ENCODE data around the gene SLC39A11.

The SLC39A11 gene

DNA sequence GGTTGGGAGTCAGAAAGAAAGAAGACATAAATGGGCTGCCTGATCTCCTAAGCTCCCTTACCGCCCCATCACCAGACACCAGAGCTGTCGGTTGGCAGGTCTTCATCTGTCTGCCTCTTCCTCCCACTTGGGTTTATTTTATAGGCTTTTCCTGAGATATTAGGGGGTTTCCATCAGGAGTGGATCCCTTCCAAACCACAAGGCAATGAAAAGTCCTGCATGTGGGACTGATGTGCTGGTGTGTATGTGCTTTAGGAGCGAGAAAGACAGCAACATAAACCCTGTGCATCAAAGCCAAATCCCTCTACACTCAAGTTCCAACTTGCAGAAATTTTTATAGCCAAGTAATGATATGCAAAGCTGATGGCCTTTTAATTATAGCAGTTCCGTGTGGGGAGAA is 389.5 kb downstream of the SLC39A11 start:
- DNase-seq, result no peak

DNA sequence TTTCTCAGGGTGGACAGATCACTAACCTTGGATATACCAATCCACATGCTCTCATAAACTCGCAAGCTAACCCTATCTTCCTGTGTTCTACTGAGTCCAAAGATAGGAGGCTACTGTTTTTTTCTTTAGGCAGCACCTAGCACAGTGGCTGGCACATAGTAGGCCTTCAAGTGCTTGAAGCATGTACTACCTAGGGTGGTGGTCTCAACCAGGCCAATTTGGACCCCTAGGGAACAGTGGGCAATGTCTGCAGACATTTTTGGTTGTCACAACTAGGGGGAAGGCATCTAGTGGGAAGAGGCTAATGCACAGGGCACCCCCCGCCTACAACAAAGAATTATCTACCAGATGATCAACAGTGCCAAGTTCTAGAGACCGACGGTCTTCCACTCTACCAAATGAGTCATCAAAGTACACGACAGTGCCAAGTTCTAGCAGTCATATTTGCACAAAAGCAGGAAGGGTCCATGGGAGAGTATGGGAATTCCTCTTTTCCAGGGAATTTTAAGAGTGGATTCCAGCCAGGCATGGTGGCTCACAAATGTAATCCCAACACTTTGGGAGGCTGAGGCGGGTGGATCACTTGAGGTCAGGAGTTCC is 390.3 kb downstream of the SLC39A11 start:
- DNase-seq, result no peak

DNA sequence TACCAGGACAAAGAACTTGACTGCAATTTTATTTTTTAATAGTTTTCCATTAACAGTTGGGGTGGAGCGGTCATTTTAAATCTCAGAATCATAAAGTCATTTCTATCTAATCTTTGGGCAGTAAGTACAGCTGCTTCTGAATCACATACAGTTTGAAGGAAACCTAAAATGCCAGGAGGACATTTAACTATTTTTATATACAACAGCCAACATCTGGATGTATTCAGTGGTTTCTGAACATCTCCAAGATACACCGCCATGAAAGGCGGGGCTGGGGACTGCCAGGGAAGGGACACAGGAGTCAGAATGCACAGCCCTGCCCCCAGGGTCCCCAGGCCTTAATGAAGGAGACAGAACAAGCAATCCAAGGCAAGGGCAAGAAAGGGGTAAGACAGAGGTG is 392.3 kb downstream of the SLC39A11 start:
- DNase-seq, result no peak

DNA sequence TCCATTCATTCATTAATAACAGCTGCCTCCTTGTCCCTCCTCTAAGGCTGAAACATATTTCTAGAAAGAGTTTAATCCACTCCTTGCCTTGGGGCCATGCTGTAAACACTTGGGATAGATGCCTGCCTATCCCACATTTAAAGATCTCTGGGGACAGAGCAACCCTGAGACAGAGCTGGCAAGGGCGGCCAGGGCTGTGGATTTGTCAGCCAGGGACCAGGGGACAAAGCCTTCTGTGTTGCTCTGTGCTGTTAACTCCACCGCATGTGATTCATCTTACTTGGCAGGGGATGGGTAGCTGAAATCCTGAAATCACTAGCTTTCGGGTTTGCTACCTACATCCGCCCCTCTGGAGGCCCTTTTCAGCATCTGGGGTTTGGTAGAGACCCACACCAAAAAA is 392.9 kb downstream of the SLC39A11 start:
- DNase-seq, result no peak

DNA sequence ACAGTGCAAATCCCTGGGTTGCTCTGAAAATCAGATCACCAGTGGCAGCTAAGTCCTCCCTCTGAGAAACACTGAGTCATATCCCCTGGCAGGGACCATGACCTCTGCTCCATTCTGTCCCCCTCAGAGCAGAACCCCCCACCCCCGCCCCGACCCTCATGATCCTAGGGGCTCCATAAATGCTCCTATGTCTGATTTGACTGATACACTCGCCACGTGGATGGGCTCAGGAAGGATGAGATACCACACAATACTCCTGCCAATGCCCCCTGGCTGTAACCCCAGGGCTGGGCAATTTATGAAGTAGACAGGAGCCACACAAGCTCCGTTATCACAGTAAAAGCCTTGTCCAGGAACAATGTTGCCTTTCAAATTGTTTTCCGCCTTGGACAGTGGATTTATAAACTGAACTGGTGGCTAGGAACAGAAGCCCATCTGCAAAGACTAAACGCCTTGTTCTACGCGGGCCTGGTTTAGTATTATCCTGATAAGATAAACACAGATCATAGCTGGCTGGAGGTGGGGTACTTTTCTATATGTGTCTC is 394.8 kb downstream of the SLC39A11 start:
- no peak for DNase-seq

DNA sequence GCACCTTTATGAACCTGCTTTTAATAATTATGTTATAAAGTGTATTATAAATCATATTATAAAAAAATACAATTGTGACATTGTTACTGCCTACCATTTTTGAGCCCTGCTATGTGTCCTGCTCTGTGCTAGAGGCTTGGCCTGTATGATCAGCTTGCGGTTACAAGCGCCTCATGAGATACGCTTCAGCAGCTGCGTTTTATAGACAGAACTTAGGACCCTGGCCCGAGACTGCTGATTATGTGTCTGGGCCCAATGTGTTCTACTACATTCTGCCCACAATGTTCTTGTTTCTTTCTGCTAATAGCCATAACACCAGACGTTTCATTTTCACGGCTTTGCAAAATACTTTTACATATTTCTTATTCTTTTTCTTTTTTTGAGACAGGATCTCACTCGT is 395.8 kb downstream of the SLC39A11 start:
- DNase-seq, result no peak

DNA sequence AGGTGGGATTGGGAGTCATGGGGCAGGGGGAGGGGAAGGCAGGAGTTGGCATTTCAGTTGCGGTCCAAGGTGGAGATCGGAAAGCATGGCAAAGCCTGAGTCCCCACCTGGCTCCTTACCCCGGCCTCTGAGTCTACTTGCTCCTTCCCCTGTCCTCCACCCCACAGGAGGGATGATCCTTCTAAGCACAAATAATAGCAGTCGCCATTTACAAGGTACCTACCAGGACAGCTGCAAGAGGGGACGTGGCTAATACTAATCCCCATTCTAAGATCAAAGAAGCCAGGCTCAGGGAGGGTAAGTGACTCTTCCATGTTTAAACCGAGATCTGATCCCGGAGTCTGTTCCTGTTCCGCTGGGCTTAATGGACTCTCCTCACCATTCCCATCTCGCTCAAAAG is 396.3 kb downstream of the SLC39A11 start:
- DNase-seq, result no peak

DNA sequence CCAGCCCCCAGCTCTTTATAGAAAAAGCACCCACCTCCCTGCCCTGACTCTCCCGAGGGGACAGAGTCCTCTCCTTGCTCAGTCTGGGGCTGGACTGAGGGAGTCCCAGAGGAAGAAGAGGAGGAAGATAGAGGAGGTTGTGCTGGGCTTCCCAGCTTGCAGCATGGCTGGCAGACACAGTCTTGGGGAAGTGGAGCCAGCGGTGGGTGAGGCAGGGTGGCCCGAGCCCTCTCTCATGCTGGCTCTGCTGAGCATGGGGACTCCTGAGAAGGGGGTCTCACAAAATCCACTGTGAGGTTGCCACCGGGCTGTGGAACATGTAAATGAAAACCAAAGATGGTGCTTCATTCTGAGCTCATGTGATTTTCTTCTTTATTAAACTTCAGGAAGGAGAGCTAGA is 398.5 kb downstream of the SLC39A11 start:
- DNase-seq, result no peak

DNA sequence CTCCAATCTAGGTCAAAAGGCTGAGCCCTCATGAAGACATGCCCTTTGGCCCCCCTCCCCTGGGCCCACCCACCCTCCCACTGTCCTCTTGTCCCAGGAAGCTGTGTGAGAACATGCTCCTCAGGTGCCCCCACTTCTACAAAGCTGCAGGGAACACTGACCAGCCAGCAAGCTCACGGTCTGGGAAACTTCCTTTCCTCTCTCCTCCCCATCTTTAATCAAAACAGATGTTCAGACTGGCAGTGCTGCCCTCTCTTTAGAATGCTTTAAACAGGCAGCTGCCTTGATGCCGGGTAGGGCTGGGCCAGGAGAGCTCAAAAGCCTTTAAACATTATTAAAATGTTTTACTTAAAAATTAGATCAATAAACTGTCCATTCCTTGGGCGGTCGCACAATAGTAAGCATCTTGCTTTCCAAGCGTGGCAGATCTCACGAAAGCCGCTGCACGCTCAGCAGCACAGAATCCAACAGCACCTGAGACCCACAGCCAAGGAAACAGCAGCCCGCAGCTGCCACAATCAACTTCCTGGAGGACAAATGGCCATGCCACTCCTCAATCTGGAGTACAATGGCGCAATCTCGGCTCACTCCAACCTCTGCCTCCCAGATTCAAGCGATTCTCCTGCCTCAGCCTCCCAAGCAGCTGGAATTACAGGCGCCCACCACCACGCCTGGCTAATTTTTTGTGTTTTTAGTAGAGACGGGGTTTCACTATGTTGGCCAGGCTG is 399.2 kb downstream of the SLC39A11 start:
- DNase-seq, result no peak

DNA sequence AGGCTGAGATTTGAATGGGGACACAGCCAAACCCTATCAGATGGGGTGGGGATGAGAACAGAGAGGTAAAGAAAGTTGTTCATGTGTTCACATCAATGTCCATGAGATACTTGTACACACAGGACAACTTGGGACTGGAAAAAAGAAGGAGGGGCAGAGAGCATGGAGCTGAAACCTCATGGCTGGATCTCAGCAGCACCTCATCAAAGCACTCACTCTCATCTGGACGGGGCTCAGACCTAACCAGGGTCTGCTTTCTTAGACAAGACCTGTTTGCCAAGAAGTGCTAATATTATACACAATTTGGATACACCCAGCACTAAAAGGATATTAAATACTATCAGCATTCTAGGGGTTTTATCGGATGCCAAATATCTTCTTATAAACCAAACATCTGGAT is 399.8 kb downstream of the SLC39A11 start:
- DNase-seq, result no peak

DNA sequence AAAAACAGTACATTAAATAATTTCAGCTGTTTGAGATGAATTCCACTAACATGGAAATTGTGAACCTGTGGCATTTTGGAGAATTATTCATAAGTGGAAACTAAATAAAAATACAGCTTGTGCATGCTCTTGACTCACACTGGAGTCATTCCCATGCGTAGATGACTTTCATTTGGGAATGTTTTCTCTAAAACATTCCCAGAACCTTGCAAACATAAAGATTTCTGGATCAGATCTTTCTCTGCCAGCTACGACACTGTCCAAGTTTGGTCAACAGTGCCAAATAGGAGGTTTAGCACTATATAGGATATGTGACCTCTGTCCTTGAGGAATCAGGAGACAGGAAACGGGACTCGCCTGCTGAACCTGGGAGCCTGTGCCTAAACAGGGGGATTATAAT is 400.9 kb downstream of the SLC39A11 start:
- DNase-seq, result no peak

DNA sequence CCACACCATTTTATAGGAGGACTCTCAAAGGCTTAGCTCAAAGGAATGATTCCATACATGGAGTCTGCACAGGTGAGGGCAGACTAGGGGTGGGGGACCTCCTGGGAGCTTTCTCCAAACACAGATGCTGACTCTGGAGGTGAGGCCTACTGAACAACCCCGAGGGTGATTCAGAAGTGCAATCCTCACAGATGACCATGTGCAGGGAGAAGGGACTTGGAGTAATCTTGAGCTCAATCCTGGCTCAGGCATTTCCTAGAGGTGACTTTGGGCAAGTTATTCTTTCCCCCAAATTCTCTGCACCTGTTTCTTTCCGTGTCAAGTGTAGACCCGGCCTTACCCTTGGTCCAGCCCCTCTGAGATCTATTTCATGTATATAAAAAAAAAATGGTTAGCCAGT is 401.5 kb downstream of the SLC39A11 start:
- DNase-seq, result no peak

DNA sequence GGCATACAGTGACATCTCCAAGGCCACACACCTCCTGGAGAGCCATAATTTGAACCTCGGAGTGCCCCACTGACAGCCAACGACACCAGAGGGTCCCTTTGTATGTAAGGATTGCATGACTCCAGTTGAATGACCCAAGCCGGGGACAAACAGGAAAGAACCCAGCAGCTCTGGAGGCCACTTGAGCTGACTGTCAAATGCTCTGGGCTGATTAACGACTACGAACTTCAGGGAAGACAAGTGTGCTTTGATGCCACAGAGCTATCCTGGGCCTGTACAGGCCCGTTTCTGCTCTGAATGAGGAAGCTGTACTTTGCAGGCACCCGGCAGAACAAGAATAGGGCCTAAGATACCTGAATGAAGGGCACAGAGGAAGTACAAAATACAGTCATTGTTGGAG is 404.6 kb downstream of the SLC39A11 start:
- DNase-seq, result no peak

DNA sequence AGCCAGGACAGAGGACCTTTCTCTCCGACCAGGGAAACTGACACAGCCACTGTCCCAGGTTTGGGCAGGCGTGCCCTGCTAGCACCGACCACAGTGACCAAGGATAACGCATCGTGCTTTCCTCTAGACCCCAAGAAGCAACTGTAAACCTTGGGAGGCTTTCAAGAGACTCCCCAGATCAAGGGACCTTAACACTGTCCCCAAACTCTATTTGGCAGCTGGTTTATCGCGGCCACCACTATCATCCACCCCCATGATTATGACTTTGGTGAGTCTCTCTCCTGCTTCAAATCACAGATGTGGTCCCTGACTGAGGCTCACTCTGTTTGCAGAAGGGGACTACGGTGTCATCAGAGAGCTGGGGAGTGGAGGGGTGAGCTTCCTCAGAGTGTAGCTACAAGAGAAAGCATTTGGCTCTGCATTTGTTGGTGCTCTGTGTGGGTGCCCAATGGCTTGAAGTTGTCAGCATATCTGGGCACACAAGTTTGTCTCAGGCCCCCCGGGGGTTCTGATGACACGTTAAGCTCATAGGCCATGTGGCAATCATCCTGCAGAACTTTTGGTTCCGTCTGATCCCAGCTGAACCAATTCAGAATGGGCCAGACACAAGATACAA is 408.0 kb downstream of the SLC39A11 start:
- DNase-seq, result no peak

DNA sequence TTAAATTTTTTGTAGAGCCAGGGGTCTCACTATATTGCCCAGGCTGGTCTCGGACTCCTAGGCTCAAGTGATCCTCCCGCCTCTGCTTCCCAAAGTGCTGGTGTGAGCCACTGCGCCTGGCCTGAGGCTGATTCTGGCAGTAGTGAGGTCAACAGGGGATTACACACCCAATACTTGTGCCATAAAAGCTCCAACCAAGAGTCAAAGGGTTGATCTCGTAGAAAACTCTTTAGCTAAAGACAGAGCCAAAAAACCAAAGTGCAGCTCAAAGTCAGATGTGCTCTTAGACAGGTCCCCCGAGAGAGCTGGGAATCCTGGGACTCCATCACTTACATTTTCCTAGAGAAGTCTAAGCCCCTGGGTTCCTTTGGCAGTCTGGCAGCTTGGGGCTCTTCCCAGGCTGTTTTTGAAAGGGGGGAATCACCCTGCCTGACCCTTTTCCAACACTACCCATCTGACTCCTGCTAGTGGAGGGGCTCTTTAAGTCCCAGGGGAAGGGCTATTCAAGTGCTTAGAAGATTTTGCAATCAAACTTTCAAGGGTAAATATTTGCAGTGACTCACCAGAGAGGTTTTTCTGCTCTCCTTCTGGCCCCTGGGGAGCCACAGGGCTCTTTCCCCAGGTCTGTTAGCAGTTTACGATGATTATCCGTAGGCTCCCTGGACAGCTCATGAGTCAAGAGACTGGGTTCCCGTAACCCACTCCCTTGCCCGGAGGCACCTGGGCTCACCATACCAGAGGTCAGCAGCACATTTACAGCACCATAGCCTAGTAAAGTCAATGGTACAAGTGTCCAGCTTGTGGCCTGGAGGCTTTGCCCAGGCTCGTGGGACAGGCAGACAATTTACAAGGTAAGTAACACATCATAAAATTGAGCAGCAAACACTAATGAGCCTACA is 408.7 kb downstream of the SLC39A11 start:
- no peak for DNase-seq

DNA sequence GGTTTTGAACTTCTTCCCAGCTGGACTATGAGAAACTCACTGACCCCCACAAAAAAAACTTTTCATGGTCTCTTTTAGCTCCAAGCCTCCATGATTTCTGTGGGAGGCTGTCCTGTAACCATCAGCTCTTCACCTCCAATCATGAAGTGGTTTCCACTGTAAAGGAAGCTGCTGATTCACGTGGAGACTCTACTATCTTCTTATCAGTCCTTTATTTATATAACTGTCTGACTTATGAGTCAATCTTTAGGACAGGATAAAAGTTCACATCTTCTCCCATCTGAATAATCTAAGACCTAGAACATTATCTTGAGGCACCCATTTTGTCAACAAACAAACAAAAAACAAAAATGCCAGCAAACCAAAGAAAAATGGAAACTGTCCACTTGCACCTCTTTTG is 409.9 kb downstream of the SLC39A11 start:
- DNase-seq, result no peak

DNA sequence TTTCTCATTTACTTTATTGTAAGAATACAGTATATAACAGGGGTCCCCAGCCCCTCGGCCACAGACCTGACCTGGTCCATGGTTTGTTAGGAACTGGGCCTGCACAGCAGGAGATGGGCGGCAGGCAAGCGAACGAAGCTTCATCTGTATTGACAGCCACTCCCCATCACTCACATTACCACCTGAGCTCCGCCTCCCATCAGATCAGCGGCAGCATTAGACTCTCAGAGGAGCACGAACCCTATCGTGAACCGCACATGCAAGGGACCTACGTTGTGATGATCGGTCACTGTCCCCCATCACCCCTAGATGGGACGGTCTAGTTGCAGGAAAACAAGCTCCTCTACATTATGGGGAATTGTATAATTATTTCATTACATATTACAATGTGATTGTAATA is 410.6 kb downstream of the SLC39A11 start:
- no peak for DNase-seq

DNA sequence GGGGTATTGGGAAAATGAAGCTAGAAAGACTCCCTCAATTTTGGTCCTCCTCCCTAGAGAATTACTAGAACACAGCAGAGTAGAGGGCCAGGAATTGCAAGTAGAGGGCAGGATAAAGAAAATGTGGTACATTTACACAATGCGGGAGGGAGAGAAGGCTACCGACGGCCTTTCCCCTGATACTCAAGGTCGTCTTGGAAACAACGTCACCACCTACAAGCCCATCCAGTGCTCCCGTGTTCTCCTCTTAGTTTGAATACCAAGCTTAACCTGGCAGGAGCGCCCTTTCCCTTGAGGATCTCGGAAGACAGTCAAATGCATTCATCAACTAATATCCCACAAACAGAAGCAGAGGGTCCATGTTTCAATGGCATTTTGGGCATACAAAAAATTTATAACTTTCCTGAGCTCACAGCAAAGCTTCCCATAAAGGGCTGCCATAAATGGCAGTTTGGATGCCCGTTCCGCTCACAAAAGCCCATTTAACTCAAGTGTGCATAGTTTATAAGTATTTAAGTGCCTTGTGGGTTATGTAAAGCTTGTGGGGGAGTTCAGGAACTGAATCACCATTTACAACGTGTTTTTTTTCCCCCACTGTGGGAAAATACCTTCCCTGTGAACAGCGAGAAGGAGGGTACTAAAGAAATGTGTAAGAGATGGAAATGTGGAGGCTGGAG is 414.6 kb downstream of the SLC39A11 start:
- no peak for DNase-seq

DNA sequence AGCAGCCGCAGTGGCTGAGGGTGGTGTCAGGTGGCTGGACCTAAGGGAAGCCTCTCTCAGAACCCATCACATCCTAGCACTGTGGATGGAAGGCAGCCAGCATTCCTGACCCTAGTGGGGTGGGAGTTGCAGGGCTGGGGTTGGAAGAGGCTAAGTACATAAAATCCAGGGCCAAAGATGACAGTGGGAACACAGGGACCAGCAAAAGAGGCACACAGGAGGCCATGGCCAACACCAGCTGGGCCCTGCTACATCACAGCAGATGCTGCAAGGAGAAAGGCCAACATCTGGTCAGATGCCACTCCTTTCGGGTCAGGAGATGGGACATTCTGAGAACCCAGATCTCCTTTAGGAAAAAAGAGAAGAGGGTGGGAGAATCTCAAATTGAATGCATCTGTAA is 415.4 kb downstream of the SLC39A11 start:
- no peak for DNase-seq

DNA sequence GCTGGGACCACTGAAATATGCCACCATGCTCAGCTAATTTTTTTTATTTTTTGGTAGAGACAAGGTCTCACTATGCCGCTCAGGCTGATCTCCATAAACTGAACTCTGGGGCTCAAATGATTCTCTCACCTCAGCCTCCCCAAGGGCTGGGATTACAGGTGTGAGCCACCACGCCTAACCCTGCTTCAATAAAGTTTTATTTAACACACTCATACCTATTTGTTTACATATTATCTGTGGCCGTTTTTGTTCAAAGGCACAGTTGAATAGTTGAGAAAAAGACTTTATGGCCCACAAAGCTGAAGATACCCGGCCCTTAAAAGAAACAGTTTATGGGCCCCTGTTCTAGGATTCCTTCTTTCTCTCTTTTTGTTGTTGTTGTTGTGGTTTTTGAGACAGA is 419.8 kb downstream of the SLC39A11 start:
- DNase-seq, result no peak

DNA sequence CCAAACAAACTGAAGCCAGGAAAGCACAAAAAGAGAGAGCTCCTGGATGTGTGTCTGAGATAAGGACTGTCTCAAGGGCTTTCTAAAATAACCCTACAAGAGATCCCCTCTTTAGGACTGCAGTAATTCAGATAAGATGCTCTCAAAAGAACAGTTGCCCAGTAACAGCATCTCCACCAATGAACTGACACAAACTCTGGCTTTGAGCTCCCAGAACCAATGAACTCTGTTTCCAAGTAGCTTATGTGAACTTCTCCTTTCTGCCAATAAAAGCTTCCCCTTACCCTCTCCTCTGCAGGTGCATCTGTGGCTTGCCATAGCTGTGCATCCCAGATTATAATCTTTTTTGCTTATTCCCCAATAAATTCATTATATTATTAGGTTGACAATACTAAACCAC is 421.5 kb downstream of the SLC39A11 start:
- DNase-seq, result no peak

Data from NK-92 treated with Interleukin-12 subunit alpha and Interleukin-12 subunit beta, amount 100 ng/mL, for 24 hours (cell line).